GM12892 (cell line): ENCODE data around the gene PRKN.

Source experiments
- POLR2A ChIP-seq: IDR thresholded peaks from 2 replicates; pipeline ENCODE4 v1.6.1; 2011; ENCODE audit warnings: low read depth, low read length, control low read depth
- POLR2AphosphoS5 ChIP-seq: IDR thresholded peaks from 2 replicates; pipeline ENCODE4 v1.6.1; 2011; ENCODE audit warnings: low read depth, low read length, control low read depth

DNA sequence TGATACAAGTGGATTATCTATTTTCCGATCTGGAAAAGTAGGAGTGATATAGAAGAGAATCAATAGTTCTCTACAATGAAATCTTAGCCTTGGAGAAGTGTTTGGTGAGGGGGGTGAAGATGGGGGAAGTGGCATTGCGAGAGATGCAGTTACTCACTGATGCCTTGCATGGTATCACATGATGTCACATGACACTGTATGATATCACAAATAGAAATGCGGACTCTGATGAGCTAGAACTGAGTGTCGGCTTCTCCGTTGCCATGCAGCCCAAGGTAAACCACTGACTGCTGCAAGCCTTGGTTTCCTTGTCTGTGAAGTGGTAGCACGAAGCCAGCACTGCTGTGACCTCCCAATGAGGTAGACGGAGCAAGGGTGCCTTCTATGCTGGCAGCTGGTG is 1050.4 kb downstream of the PRKN start:
- no peak for TF ChIP-seq POLR2AphosphoS5
- no peak for TF ChIP-seq POLR2A
